ENCODE measurements around the gene CNOT3. TPM values are rescaled to one million over a fixed set of nuclear protein-coding genes. Genes with fewer than 3 reads are reported as not detected.

CNOT3 gene
- total RNA-seq, 1 donor from 2014 or later = 53.2 TPM

- ChIA-PET CTCF (no interaction called here), POLR2A (interaction anchor here (1.3 to 2.6 kb wide), 2 partner anchors 12 to 40 kb away, joined by 3 to 17 read pairs; partner anchors contain the start of genes CNOT3 and MBOAT7)
- H3K4me1 Mint-ChIP-seq = peaks cover 1% of the 10 kb centered on the region
- H3K9me3 Mint-ChIP-seq = no peaks in the 10 kb centered on the region
- ATAC-seq (ENCODE audit: low read depth) (no peak), DNase-seq (no peak)
- H3K36me3 Mint-ChIP-seq (ENCODE audit: low read depth) = peaks cover 90% of the 10 kb centered on the region
- no peaks in the 10 kb centered on the region for H3K27me3 Mint-ChIP-seq
- intact Hi-C loops (cut with micrococcal nuclease) = no loop called here
- H3K27ac Mint-ChIP-seq = no peak overlapping the region
- TF ChIP-seq CTCF (IDR thresholded peaks at IDR 0.05) = no peak
- no peak overlapping the region for H3K4me3 Mint-ChIP-seq
These were observed 11.7 kb downstream of the CNOT3 start for GRCh38 chr19:54149021-54149812.

- DNase-seq (no peak), ATAC-seq (ENCODE audit: low read depth) (no peak)
- Mint-ChIP-seq H3K36me3 (ENCODE audit: low read depth) (peaks cover 86% of the 10 kb centered on the region), H3K9me3 (no peaks in the 10 kb centered on the region), H3K27me3 (no peaks in the 10 kb centered on the region), H3K4me1 (no peaks in the 10 kb centered on the region), H3K4me3 (no peak overlapping the region), H3K27ac (no peak overlapping the region)
- TF ChIP-seq CTCF (IDR thresholded peaks at IDR 0.05) = no peak
- ChIA-PET POLR2A (interaction anchor here (0.7 to 2.6 kb wide), 2 partner anchors 14 to 34 kb away, joined by 3 to 17 read pairs; partner anchors contain the start of gene CNOT3), CTCF (no interaction called here)
- intact Hi-C loops (cut with micrococcal nuclease) = no loop called here
These were observed 13.9 kb downstream of the CNOT3 start for GRCh38 chr19:54151362-54152035.

- Mint-ChIP-seq H3K4me3 (no peak overlapping the region), H3K27ac (no peak overlapping the region), H3K27me3 (no peaks in the 10 kb centered on the region), H3K4me1 (peaks cover 2% of the 10 kb centered on the region), H3K36me3 (ENCODE audit: low read depth) (peaks cover 84% of the 10 kb centered on the region), H3K9me3 (no peaks in the 10 kb centered on the region)
- ChIA-PET POLR2A (interaction anchor here (1.3 to 2.6 kb wide), 2 partner anchors 15 kb away, joined by 4 to 17 read pairs; partner anchors contain the start of gene CNOT3), CTCF (no interaction called here)
- ATAC-seq (ENCODE audit: low read depth) (no peak), DNase-seq (no peak)
- intact Hi-C loops (cut with micrococcal nuclease) = no loop called here
- TF ChIP-seq CTCF (IDR thresholded peaks at IDR 0.05) = no peak
These were observed 14.7 kb downstream of the CNOT3 start for GRCh38 chr19:54152267-54152666.

GRCh38 chr19:54152878-54153524, 15.4 kb downstream of the CNOT3 start:
- CTCF ChIA-PET = no interaction called here
- Mint-ChIP-seq H3K4me3 (no peak overlapping the region), H3K4me1 (peaks cover 2% of the 10 kb centered on the region), H3K36me3 (ENCODE audit: low read depth) (peaks cover 83% of the 10 kb centered on the region), H3K9me3 (no peaks in the 10 kb centered on the region), H3K27me3 (no peaks in the 10 kb centered on the region), H3K27ac (no peak overlapping the region)
- DNase-seq (no peak), ATAC-seq (ENCODE audit: low read depth) (no peak)
- POLR2A ChIA-PET = interaction anchor here (1.3 kb wide), 1 partner anchor 16 kb away, joined by 4 read pairs; the partner anchor contains the start of gene CNOT3
- TF ChIP-seq CTCF (IDR thresholded peaks at IDR 0.05) = no peak
- intact Hi-C loops (cut with micrococcal nuclease) = no loop called here
